ENCODE results near the gene EOMES.

EOMES gene

DNA sequence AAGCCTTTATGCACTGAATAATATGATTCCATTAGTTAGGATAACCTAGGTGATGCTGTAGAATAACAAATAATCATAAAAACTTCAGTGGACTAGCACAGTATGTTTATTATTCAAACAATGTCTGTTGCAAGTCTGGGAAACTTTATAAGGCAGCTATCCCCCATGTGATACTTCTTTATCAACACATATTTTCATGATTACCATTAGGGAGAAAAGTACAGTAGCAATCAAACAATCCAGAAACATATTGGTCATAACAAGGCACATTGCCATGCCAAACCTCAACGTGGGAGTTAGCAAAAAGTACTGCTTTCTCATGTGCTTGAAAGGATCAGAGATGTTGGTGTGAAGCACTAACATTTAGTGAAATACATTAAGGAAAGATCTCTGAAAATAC, 35.5 kb downstream of the EOMES start:
- in situ Hi-C loops (cut with MboI; ENCODE audit: low sequenced_read_pairs): no loop called here

GRCh38 chr3:27685474-27685873, 36.6 kb downstream of the EOMES start:
- in situ Hi-C loops (cut with MboI; ENCODE audit: low sequenced_read_pairs): no loop called here

- in situ Hi-C loops (cut with MboI; ENCODE audit: low sequenced_read_pairs): no loop called here
Observed at GRCh38 chr3:27684302-27684701, 37.8 kb downstream of the EOMES start.

GRCh38 chr3:27681249-27681748, 40.8 kb downstream of the EOMES start:
- in situ Hi-C loops (cut with MboI; ENCODE audit: low sequenced_read_pairs): no loop called here

- in situ Hi-C loops (cut with MboI; ENCODE audit: low sequenced_read_pairs): no loop called here
Observed at GRCh38 chr3:27680517-27681246, 41.4 kb downstream of the EOMES start.

- in situ Hi-C loops (cut with MboI; ENCODE audit: low sequenced_read_pairs): no loop called here
Observed at GRCh38 chr3:27679691-27680090, 42.4 kb downstream of the EOMES start.

DNA sequence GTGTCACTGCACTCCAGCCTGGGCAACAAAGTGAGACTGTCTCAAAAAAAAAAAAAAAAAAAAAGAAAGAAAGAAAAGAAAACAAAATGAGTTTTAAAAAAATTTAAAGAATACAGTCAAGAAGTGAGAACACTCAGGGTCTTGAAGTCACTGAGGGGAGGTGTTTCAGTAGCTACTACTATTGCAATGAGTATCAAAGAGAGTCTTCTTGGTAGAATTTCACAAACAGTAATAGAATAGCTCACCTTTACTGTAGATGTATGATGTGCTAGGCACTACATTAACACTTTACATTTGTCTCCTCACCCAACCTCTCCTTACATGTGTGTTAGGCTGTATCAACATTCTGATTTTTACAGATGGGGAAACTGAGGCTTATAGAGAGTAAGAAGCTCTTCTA, 43.9 kb downstream of the EOMES start:
- in situ Hi-C loops (cut with MboI; ENCODE audit: low sequenced_read_pairs): no loop called here

DNA sequence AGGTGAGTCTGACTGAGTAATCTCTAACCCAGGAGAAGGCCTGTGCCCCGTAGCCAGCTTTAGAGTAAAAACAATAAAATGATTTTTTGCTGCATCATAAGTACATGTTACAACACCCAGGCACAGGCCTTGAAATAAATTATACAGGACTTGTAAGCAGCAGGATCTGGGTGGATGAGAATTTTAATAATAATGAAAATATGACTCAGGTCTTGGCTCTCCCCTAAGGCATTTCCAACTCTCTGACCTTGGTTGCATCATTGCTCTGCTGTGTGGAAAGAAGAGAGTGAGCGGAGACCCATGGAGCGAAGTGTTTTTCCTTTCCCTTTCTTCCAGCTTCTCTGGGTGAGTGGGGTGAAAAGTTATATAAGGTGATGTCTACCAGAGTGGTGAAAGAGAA, 44.6 kb downstream of the EOMES start:
- in situ Hi-C loops (cut with MboI; ENCODE audit: low sequenced_read_pairs): no loop called here

GRCh38 chr3:27675287-27675686, 46.8 kb downstream of the EOMES start:
- in situ Hi-C loops (cut with MboI; ENCODE audit: low sequenced_read_pairs): no loop called here

GRCh38 chr3:27673701-27674100, 48.4 kb downstream of the EOMES start:
- in situ Hi-C loops (cut with MboI; ENCODE audit: low sequenced_read_pairs): no loop called here

DNA sequence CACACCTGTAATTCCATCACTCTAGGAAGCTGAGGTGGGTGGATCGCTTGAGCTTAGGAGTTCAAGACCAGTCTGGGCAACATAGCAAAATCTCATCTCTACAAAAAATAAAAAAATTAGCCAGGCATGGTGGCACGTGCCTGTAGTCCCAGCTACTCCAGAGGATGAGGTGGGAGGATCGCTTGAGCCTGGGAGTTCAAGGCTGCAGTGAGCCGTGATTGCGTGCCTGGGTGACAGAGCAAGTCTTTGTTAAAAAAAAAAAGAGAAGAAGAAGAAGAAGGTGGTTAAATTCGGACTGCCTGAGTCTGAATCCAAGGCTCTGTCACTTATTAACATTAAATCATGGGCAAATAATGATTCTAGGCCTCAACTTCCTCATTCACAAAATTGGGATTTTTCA, 51.0 kb downstream of the EOMES start:
- in situ Hi-C loops (cut with MboI; ENCODE audit: low sequenced_read_pairs): no loop called here

GRCh38 chr3:27670619-27671018, 51.5 kb downstream of the EOMES start:
- in situ Hi-C loops (cut with MboI; ENCODE audit: low sequenced_read_pairs): no loop called here

DNA sequence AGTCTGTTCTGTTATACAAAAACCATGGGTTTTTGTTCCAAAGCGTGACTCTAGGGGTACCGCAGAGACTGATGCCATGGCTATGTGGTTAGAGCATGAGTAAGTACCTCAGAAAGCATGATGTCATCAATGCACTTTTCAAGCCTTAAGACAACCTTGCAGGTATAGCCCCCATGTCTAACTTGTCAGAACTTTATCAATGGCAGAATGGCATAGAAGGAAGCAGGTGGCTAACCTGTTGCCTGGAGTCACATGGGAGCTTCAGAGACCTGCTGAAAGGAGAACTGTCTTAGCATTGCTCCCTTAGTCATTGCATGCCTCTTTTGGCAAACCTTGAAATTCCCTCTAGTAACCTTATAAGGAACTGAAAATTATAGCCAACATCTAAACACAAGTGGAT, 52.5 kb downstream of the EOMES start:
- in situ Hi-C loops (cut with MboI; ENCODE audit: low sequenced_read_pairs): no loop called here

DNA sequence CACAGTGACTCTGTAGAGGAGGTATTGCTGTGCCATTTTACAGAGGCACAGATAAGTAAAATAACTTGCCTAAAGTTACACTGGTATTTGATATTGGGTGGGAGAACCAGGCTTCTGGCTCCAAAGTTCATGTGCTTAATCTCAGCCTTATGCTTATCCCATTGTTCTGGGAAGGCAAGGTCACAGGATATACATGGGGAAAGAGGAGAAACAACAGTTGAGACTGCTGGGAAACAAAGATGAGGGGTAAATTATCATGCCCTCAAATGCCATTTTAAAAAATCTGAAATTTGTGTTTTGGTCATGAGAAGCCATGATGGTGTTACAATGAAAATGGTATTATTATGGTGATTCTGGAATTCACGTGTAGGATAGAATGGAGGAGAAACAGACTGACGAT, 54.4 kb downstream of the EOMES start:
- in situ Hi-C loops (cut with MboI; ENCODE audit: low sequenced_read_pairs): no loop called here

DNA sequence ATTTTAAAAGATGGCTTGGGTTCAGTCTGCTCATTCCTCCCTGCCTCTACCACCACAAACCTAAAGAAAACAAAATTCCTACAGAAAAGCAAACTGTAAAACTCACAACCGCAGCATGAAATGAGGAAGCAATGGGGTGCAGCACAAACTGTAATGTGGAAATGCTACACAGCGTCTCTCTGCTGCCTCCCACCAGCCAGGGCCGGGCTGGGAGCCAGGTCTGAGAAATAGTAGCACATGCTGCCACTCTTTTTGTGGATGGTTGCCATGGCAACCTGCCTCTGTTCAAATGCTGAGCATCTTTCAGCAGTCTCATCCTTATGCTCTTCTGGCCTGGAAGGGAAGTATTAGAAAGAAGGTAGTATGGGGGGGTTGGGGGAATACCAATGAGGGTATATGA, 55.4 kb downstream of the EOMES start:
- in situ Hi-C loops (cut with MboI; ENCODE audit: low sequenced_read_pairs): no loop called here

DNA sequence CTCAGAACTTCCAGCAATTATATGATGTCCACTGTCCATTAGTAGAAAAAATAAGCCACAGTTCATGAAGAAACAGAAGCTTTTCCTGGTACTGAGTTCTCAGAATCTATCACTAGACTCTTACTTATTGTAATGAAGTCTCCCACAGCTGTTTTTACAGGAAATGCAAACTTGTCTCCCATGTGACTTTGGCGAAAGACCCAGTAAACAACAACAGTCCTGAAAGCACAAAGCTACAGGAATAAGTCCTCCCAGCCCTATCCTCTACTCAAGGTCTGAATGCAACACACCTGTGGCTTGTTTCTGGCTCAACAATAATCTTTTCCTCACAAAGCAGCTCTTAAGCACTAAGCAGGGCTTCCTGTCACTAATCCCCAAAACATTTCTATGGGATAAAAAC, 55.9 kb downstream of the EOMES start:
- in situ Hi-C loops (cut with MboI; ENCODE audit: low sequenced_read_pairs): no loop called here

Data from HL-60/S4 treated with phorbol 12-myristate 13-acetate at 8.2 ng/mL for 4 days and 3 days (cell line).